Ectodermal cell (in vitro differentiated cells): Measurements from ENCODE around the gene SYNGR3.
A peak's percentile ranks its signal among the peaks of the same experiment; 100 is the strongest.

Source experiments
- H3K27ac ChIP-seq: 2 replicates; pipeline ENCODE4 v1.7.0; 2013; ENCODE audit warnings: mild to moderate bottlenecking, low read depth, low read length; ENCODE audit not compliant: insufficient read depth, poor library complexity, severe bottlenecking
- H3K27me3 ChIP-seq: 2 replicates; pipeline ENCODE4 v1.7.0; 2013; ENCODE audit warnings: mild to moderate bottlenecking, low read length; ENCODE audit not compliant: insufficient read depth, control insufficient read depth, poor library complexity, severe bottlenecking
- H3K36me3 ChIP-seq: one replicate; pipeline ENCODE4 v1.7.0; 2013; ENCODE audit warnings: low read length; ENCODE audit not compliant: control insufficient read depth, insufficient read depth
- H3K4me1 ChIP-seq: one replicate; pipeline ENCODE4 v1.7.0; 2013; ENCODE audit warnings: low read length; ENCODE audit not compliant: control insufficient read depth, insufficient read depth
- H3K4me3 ChIP-seq: 2 replicates; pipeline ENCODE4 v1.7.0; 2013; ENCODE audit warnings: low read depth, low read length, control low read depth; ENCODE audit not compliant: insufficient read depth
- H3K9me3 ChIP-seq: 2 replicates; pipeline ENCODE4 v1.7.0; 2013; ENCODE audit warnings: mild to moderate bottlenecking, low read length, moderate library complexity; ENCODE audit not compliant: control insufficient read depth
- WGBS, 2 experiments: methylation state at CpG; one replicate each; pipeline ENCODE4 v1.1.7; 2013; ENCODE audit warnings: missing lambda C conversion rate in 2 of 2; 5-methylcytosine and 5-hydroxymethylcytosine counted together

SYNGR3 gene

DNA sequence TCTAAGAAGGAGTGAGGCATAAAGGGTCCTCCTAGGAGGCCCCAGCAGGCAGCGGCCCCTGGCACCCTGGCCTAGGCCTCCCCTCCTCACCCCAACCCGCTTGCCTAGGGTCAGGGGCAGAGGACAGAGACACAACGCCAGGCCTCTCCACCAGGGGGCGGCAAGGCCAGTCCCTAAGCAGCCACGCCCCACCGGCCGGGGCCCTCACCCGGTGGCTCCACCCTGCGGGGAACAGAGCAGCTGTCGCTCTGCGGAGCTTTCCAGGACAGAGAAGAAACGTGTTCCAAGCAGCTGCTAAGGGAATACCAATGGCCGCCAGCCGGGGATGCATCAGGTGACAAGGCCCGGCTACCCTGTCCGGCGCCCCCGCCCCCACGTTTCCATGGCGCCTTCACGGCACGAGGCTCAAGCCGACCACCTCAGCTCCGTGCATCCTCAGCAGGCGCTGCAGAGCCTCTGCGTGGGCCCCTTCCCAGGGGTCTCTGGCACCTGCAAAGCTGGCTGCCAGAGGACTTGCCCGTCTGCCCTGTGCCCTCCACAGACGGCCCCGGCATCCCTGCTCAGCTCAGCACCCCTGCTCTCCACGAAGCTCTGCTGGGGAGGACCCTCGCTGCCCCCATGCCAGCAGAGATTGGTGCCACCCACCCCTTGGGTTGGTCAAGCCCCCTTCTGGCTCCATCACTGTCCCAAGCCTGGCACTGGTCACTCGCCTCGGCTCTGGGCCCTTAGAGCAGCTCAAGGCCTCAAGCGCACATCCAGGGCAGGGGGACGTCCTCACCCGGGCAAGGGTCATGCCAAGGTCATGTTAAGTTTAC, 14.3 kb downstream of the SYNGR3 start:
- H3K36me3 ChIP-seq = peaks cover 34% of the 10 kb centered on the region
- H3K4me1 ChIP-seq = peaks cover 31% of the 10 kb centered on the region
- WGBS, 2 experiments = 32% methylated on average over 36 of the region's 36 CpGs
- H3K9me3 ChIP-seq = no peaks in the 10 kb centered on the region
- H3K27ac ChIP-seq = peak overlapping the region; percentile 84
- no peak overlapping the region for H3K4me3 ChIP-seq
- no peaks in the 10 kb centered on the region for H3K27me3 ChIP-seq

GRCh38 chr16:2004795-2005517, 15.2 kb downstream of the SYNGR3 start:
- H3K36me3 ChIP-seq = peaks cover 28% of the 10 kb centered on the region

DNA sequence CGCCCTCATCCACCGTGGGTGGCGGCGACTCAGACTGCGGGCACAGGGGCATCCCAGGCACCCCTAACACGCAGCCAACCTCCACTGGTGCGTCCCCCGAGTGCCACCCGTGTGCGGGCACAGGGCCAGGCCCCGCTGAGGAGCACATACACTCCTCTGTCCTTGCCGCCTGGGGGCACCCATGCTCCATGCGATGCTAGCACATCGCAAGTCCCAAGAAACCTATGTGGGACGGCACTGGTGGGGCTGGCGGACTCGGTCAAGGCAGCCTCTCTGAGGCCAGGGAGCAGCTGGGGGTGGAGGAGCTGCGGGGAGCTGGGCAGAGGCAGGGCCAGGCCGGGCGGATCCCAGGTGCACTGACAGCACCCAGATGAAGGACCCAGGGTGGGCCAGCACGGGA, 15.9 kb downstream of the SYNGR3 start:
- Histone ChIP-seq H3K4me3 (no peak overlapping the region), H3K4me1 (peaks cover 34% of the 10 kb centered on the region), H3K27me3 (no peaks in the 10 kb centered on the region), H3K27ac (no peak overlapping the region), H3K9me3 (no peaks in the 10 kb centered on the region), H3K36me3 (peaks cover 21% of the 10 kb centered on the region)
- WGBS, 2 experiments = 91 to 93% methylated on average over 21 of the region's 21 CpGs

More at GRCh38 chr16:2004795-2005517, 15.2 kb downstream of the SYNGR3 start:
- Histone ChIP-seq H3K4me1 (peaks cover 31% of the 10 kb centered on the region), H3K27me3 (no peaks in the 10 kb centered on the region), H3K4me3 (no peak overlapping the region), H3K27ac (peak overlapping the region; percentile 84), H3K9me3 (no peaks in the 10 kb centered on the region)
- 91 to 92% methylated on average over 34 of the region's 34 CpGs for WGBS, 2 experiments

GRCh38 chr16:2006317-2006716, 16.5 kb downstream of the SYNGR3 start:
- no peaks in the 10 kb centered on the region for H3K27me3 ChIP-seq
- H3K27ac ChIP-seq = no peak overlapping the region
- WGBS, 2 experiments = 93 to 94% methylated on average over 8 of the region's 8 CpGs
- peaks cover 14% of the 10 kb centered on the region for H3K36me3 ChIP-seq
- H3K9me3 ChIP-seq = no peaks in the 10 kb centered on the region
- H3K4me1 ChIP-seq = peaks cover 34% of the 10 kb centered on the region
- H3K4me3 ChIP-seq = no peak overlapping the region

DNA sequence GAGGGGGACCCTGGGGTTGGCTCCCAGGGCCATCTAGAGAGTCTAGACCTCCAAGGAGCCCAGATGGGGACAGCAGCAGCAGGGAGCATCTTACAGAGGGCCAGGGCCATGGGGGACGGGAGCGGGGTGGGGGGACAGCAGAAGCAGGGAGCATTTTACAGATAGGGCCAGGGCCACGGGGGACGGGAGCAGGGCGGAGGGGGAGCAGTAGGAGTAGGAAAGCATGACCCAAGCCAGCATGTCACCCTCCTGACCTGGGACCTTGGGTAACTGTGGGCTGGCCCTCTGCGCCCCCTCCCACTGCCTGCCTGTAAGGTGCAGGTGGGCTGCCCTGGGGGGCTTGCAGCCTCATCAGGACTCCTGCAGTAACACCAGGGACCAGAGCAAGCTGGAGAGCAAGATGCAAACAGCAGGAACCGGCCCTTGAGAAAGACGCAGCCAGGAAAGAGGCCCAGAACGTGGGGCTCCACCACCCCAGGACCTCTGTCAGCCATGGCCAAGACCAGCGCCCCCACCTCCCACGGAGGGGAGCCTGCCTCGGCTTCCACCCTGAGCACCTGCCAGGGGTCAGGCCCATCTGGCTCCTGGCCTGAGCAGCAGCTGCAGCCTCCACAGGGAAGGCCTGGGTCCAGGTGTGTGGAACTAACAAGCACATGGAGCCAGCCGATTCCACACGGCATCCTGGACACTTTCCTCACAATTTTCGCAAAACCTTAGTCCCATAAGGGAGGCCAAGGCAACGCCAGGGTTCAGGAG, 17.5 kb downstream of the SYNGR3 start:
- 94 to 95% methylated on average over 16 of the region's 16 CpGs for WGBS, 2 experiments
- H3K4me3 ChIP-seq = no peak overlapping the region
- H3K27me3 ChIP-seq = no peaks in the 10 kb centered on the region
- peaks cover 5% of the 10 kb centered on the region for H3K36me3 ChIP-seq
- no peaks in the 10 kb centered on the region for H3K9me3 ChIP-seq
- H3K4me1 ChIP-seq = peaks cover 34% of the 10 kb centered on the region
- no peak overlapping the region for H3K27ac ChIP-seq

- Histone ChIP-seq H3K4me3 (peak overlapping the region; percentile 95), H3K9me3 (no peaks in the 10 kb centered on the region), H3K27ac (no peak overlapping the region), H3K4me1 (peaks cover 34% of the 10 kb centered on the region), H3K36me3 (no peaks in the 10 kb centered on the region), H3K27me3 (no peaks in the 10 kb centered on the region)
- 91 to 94% methylated on average over 15 of the region's 15 CpGs for WGBS, 2 experiments
Observed at GRCh38 chr16:2008009-2008526, 18.3 kb downstream of the SYNGR3 start.

- Histone ChIP-seq H3K4me1 (peaks cover 34% of the 10 kb centered on the region), H3K9me3 (no peaks in the 10 kb centered on the region), H3K27ac (no peak overlapping the region), H3K27me3 (no peaks in the 10 kb centered on the region), H3K4me3 (peak overlapping the region; percentile 95), H3K36me3 (no peaks in the 10 kb centered on the region)
- 15 to 17% methylated on average over 23 of the region's 23 CpGs for WGBS, 2 experiments
Observed at GRCh38 chr16:2008631-2009163, 18.9 kb downstream of the SYNGR3 start.

DNA sequence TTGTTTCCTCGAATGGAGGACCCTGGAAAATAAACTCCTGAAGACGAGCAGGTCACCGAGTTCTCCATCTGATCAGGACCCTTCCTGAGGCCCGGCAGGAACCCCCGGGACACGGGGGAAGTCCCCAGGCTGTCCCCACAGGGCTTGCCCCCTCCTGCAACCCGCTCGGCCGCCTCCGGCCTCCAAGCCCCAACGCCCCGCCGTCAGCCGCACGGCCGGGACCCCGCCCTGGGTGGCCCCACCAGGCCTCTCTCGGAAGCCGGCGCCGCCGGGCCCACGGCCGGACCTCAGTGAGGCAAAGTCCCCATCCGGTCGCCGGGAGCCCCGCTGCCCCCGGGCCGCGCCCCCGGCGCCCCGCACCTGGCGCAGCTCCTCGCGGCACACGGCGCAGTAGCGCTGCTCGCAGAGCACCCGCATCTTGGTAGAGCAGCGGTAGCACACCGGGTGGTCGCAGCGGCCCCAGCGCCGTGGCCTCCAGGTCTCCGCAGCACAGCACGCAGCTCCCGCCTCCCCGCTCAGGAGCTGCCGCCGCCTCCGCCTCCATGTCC, 19.5 kb downstream of the SYNGR3 start:
- 0 to 1% methylated on average over 55 of the region's 55 CpGs for WGBS, 2 experiments
- Histone ChIP-seq H3K9me3 (no peaks in the 10 kb centered on the region), H3K27me3 (no peaks in the 10 kb centered on the region), H3K27ac (peak overlapping the region; percentile 42), H3K36me3 (no peaks in the 10 kb centered on the region), H3K4me3 (peak overlapping the region; percentile 95), H3K4me1 (peaks cover 32% of the 10 kb centered on the region)

- peak within 1 kb of the TSS; percentile 42 for H3K27ac ChIP-seq
- H3K4me3 ChIP-seq = peak within 1 kb of the TSS; percentile 95
- no peaks in the 10 kb centered on the region for H3K9me3 ChIP-seq
- H3K4me1 ChIP-seq = peaks cover 25% of the 10 kb centered on the region
- no peaks in the 10 kb centered on the region for H3K36me3 ChIP-seq
- no peaks in the 10 kb centered on the region for H3K27me3 ChIP-seq
- WGBS, 2 experiments = 4% methylated on average over 52 of the region's 52 CpGs
Observed at GRCh38 chr16:2009791-2010510, 20.2 kb downstream of the SYNGR3 start, which contains the start of gene ZNF598. TSS of gene ZNF598 (minus strand) at chr16:2009821.
